Gastrocnemius medialis (tissue), 4 donors: ENCODE measurements around the gene CERS6.

ENCODE experiments used
- POLR2A ChIP-seq, 2 donors: fragments of 450-650 bp; IDR thresholded peaks; one replicate each; pipeline ENCODE4 v1.6.1; 2017; ENCODE audit warnings: antibody characterized with exemption in 2 of 2, mild to moderate bottlenecking in 2 of 2, moderate library complexity in 2 of 2
- TF ChIP-seq, protein P1 (sequence below), 5 experiments: fragments of 450-650 bp in 3 of 5; fragments of 200-600 bp in 2 of 5; sonication (generic) in 2 of 5; IDR thresholded peaks in 4 of 5; conservative IDR thresholded peaks in 1 of 5; 1 replicate in 4 of 5; 2 replicates in 1 of 5; pipeline ENCODE4 v1.5.1; 2016 to 2019; ENCODE audit warnings: antibody characterized with exemption in 5 of 5, mild to moderate bottlenecking in 3 of 5, moderate library complexity in 3 of 5

DNA sequence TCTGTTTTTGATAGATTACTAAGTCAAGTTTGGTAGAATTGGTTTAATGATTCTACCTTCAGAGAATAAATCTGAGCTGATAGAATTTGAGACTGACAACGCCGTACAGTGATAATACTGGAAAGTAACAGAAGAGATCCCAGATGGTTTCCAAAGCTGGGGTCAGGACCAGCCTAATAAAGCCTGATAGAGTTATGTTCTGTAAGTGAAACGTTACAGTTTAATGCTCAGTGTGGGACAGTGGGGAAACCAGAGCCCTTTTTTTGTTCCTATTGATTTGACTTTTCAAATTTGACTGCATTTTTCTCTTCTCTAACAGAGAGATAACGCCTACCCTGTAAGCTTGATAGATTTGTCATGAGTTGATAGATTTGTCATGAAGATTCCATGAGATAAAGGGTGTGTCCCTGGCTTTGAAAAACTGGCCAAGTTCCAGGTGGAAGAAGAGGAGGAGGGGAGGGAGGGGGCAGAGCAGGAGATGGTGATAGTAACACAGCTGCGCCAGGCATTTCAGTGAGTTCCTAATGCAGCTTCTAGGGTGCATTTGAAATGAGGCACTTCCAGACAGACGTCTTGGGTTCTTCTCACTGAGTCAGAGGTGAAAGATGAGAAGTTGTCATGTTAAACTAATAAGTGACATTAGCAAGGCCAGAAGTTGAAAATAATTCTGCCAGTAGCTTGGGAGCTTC lies 65.1 kb downstream of the CERS6 start:
- TF ChIP-seq POLR2A (IDR thresholded peaks at IDR 0.05): no peak
- TF ChIP-seq, protein P1, sequence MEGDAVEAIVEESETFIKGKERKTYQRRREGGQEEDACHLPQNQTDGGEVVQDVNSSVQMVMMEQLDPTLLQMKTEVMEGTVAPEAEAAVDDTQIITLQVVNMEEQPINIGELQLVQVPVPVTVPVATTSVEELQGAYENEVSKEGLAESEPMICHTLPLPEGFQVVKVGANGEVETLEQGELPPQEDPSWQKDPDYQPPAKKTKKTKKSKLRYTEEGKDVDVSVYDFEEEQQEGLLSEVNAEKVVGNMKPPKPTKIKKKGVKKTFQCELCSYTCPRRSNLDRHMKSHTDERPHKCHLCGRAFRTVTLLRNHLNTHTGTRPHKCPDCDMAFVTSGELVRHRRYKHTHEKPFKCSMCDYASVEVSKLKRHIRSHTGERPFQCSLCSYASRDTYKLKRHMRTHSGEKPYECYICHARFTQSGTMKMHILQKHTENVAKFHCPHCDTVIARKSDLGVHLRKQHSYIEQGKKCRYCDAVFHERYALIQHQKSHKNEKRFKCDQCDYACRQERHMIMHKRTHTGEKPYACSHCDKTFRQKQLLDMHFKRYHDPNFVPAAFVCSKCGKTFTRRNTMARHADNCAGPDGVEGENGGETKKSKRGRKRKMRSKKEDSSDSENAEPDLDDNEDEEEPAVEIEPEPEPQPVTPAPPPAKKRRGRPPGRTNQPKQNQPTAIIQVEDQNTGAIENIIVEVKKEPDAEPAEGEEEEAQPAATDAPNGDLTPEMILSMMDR (IDR thresholded peaks at IDR 0.05 in 4 of 5, conservative IDR thresholded peaks at IDR 0.05 in 1 of 5): no peak
